HCT116 (cell line): ENCODE measurements around the gene FRY. TPM values are rescaled to one million over a fixed set of nuclear protein-coding genes. Genes with fewer than 3 reads are reported as not detected.

Experiments
- ATAC-seq: fragments of 200-7000 bp; cut with Tn5 transposase; 2 replicates; pipeline ENCODE4 v1.9.1; 2020; ENCODE audit warnings: mild to moderate bottlenecking, moderate library complexity
- BruUV-seq: library from RNA; stranded (reverse); fragments of 400-500 nt; replicated peaks from 2 replicates; lab custom pipeline; 2021; lab: Mats Ljungman, UMichigan
- CTCF ChIA-PET: fragments of 300-600 bp; sonication (Branson Sonifier 250); formaldehyde crosslinking; loops from one replicate; lab custom pipeline; 2021; ENCODE audit warnings: antibody characterized with exemption; lab: Charles Lee
- POLR2A ChIA-PET: fragments of 300-600, 350-600 bp; sonication (Branson Sonifier 250); formaldehyde crosslinking; loops from one replicate; lab custom pipeline; 2021; ENCODE audit warnings: antibody characterized with exemption; lab: Charles Lee
- RAD21 ChIA-PET, 2 experiments: fragments of 300-600 bp; sonication (Branson Sonifier 250); formaldehyde crosslinking; loops; one replicate each; lab custom pipeline; 2023; ENCODE audit warnings: low total read pairs in 2 of 2; ENCODE audit not compliant: uncharacterized antibody in 2 of 2, unreplicated experiment in 2 of 2, low non-redundant PET in 1 of 2; lab: Charles Lee
- DNase-seq: peaks from one replicate; pipeline ENCODE4 v3.0.0-alpha.2; 2010; ENCODE audit warnings: low read depth, low spot score
- H2AFZ ChIP-seq: fragments of 200-600 bp; shearing (Covaris generic), sonication (generic); 2 replicates; pipeline ENCODE4 v1.6.1; 2017; ENCODE audit warnings: low read depth, mixed run types, mixed read lengths, antibody characterized with exemption, low read length; ENCODE audit not compliant: poor library complexity, severe bottlenecking
- H3K27ac ChIP-seq: 2 replicates; pipeline ENCODE4 v1.5.1; 2012; ENCODE audit warnings: low read depth, low read length
- H3K27me3 ChIP-seq: fragments of 200-600 bp; sonication (generic); 2 replicates; pipeline ENCODE4 v1.6.1; 2016; ENCODE audit warnings: mixed run types, low read length, mixed read lengths; ENCODE audit not compliant: insufficient read depth
- H3K36me3 ChIP-seq, 2 experiments: fragments of 200-500 bp in 1 of 2; fragments of 200-600 bp in 1 of 2; sonication (Bioruptor generic) in 1 of 2; sonication (generic) in 1 of 2; 2 replicates each; pipeline versions ENCODE4 v1.5.1 to v1.6.1; 2014 to 2016; ENCODE audit warnings: low read length in 2 of 2, inconsistent platforms in 1 of 2, mixed read lengths in 1 of 2, mixed run types in 1 of 2; ENCODE audit not compliant: insufficient read depth in 2 of 2, control insufficient read depth in 1 of 2
- H3K4me1 ChIP-seq, 2 experiments: fragments of 200-600 bp in 1 of 2; sonication (generic) in 1 of 2; 2 replicates each; pipeline versions ENCODE4 v1.5.1 to v1.6.1; 2012 to 2017; ENCODE audit warnings: low read length in 2 of 2, inconsistent platforms in 1 of 2, mild to moderate bottlenecking in 1 of 2, mixed read lengths in 1 of 2, mixed run types in 1 of 2, moderate library complexity in 1 of 2; ENCODE audit not compliant: insufficient read depth in 2 of 2, control insufficient read depth in 1 of 2
- H3K4me2 ChIP-seq: fragments of 200-600 bp; sonication (generic); 2 replicates; pipeline ENCODE4 v1.6.1; 2017; ENCODE audit warnings: mixed run types, low read length, mixed read lengths
- H3K4me3 ChIP-seq, 2 experiments: fragments of 200-600 bp in 1 of 2; sonication (generic) in 1 of 2; replicated peaks in 1 of 2; 2 replicates each; pipeline ENCODE4 v1.5.1; 2011 to 2016; ENCODE audit warnings: low read length in 2 of 2, control low read depth in 1 of 2, low read depth in 1 of 2, mild to moderate bottlenecking in 1 of 2, mixed read lengths in 1 of 2, mixed run types in 1 of 2
- H3K79me2 ChIP-seq: fragments of 200-600 bp; sonication (generic); 2 replicates; pipeline ENCODE4 v1.6.1; 2017; ENCODE audit warnings: mild to moderate bottlenecking, mixed run types, low read length, moderate library complexity, mixed read lengths; ENCODE audit not compliant: insufficient read depth
- H3K9ac ChIP-seq: fragments of 200-600 bp; sonication (generic); 2 replicates; pipeline ENCODE4 v1.6.1; 2016; ENCODE audit warnings: low read length, mixed read lengths
- H3K9me2 ChIP-seq: fragments of 200-600 bp; sonication (generic), shearing (Covaris generic); 2 replicates; pipeline ENCODE4 v1.6.1; 2017; ENCODE audit warnings: mixed run types, mild to moderate bottlenecking, moderate library complexity; ENCODE audit not compliant: insufficient read depth
- H3K9me3 ChIP-seq, 2 experiments: fragments of 200-500 bp in 1 of 2; fragments of 200-600 bp in 1 of 2; sonication (Bioruptor generic) in 1 of 2; sonication (generic) in 1 of 2; 2 replicates each; pipeline ENCODE4 v1.6.1; 2014 to 2017; ENCODE audit warnings: low read length in 2 of 2, mixed read lengths in 2 of 2, inconsistent platforms in 1 of 2, low read depth in 1 of 2, mild to moderate bottlenecking in 1 of 2, mixed run types in 1 of 2, moderate library complexity in 1 of 2; ENCODE audit not compliant: control insufficient read depth in 1 of 2, insufficient read depth in 1 of 2
- H4K20me1 ChIP-seq: fragments of 200-600 bp; sonication (generic), shearing (Covaris generic); 2 replicates; pipeline ENCODE4 v1.6.1; 2017; ENCODE audit warnings: mixed run types, mild to moderate bottlenecking, moderate library complexity; ENCODE audit not compliant: insufficient read depth
- ATF3 ChIP-seq: IDR thresholded peaks from 2 replicates; pipeline ENCODE4 v1.6.1; 2012
- CBX3 ChIP-seq: IDR thresholded peaks from 2 replicates; pipeline ENCODE4 v1.6.1; 2012; ENCODE audit warnings: low read depth
- CTCF ChIP-seq, 3 experiments: fragments of 200-600 bp in 1 of 3; sonication (generic) in 1 of 3; IDR thresholded peaks in 2 of 3; conservative IDR thresholded peaks in 1 of 3; 2 replicates each; pipeline ENCODE4 v1.5.1; 2012 to 2017; ENCODE audit warnings: low read depth in 2 of 3, low read length in 2 of 3, antibody characterized with exemption in 1 of 3, borderline replicate concordance in 1 of 3, control low read depth in 1 of 3, mild to moderate bottlenecking in 1 of 3, mixed read lengths in 1 of 3, mixed run types in 1 of 3, moderate library complexity in 1 of 3; ENCODE audit not compliant: insufficient read depth in 1 of 3
- ELF1 ChIP-seq: IDR thresholded peaks from 2 replicates; pipeline ENCODE4 v1.6.1; 2012; ENCODE audit warnings: low read depth, borderline replicate concordance
- EZH2phosphoT487 ChIP-seq: fragments of 200-600 bp; IDR thresholded peaks from 2 replicates; pipeline ENCODE4 v1.6.1; 2018; ENCODE audit warnings: antibody characterized with exemption, borderline replicate concordance
- FOSL1 ChIP-seq: IDR thresholded peaks from 2 replicates; pipeline ENCODE4 v1.6.1; 2012; ENCODE audit warnings: low read depth
- MAX ChIP-seq: IDR thresholded peaks from 2 replicates; pipeline ENCODE4 v1.6.1; 2012
- RAD21 ChIP-seq: IDR thresholded peaks from 2 replicates; pipeline ENCODE4 v1.6.1; 2012; ENCODE audit warnings: low read depth, mild to moderate bottlenecking
- REST ChIP-seq: IDR thresholded peaks from 2 replicates; pipeline ENCODE4 v1.6.1; 2012; ENCODE audit warnings: low read depth
- SIN3A ChIP-seq: IDR thresholded peaks from 2 replicates; pipeline ENCODE4 v1.6.1; 2012; ENCODE audit warnings: low read depth
- SP1 ChIP-seq: IDR thresholded peaks from 2 replicates; pipeline ENCODE4 v1.6.1; 2012; ENCODE audit warnings: low read depth
- SRF ChIP-seq: IDR thresholded peaks from 2 replicates; pipeline ENCODE4 v1.6.1; 2012; ENCODE audit warnings: low read depth
- TCF7L2 ChIP-seq: IDR thresholded peaks from 2 replicates; pipeline ENCODE4 v1.7.0; 2011; ENCODE audit warnings: borderline replicate concordance, inconsistent platforms; ENCODE audit not compliant: insufficient read depth, insufficient read length; ENCODE audit errors: extremely low read depth
- YY1 ChIP-seq: IDR thresholded peaks from 2 replicates; pipeline ENCODE4 v1.6.1; 2011; ENCODE audit warnings: low read length, low read depth, moderate library complexity, mild to moderate bottlenecking; ENCODE audit not compliant: insufficient replicate concordance; ENCODE audit errors: extremely low read depth
- ZFX ChIP-seq: fragments of 450-650 bp; IDR thresholded peaks from 2 replicates; pipeline ENCODE4 v1.6.1; 2017
- ZNF274 ChIP-seq: fragments of 200-500 bp; sonication (Bioruptor generic); IDR thresholded peaks from 2 replicates; pipeline ENCODE4 v1.6.1; 2014; ENCODE audit warnings: mild to moderate bottlenecking, low read depth, low read length, inconsistent platforms
- intact Hi-C: fragments of 100-400 bp; cut with micrococcal nuclease; formaldehyde crosslinking; loops from 2 replicates; pipeline ENCODE4 v1.10.0; 2022
- total RNA-seq: library from RNA; stranded (reverse); gene quantifications from one replicate; pipeline ENCODE4 v1.2.1, GENCODE V29; 2021; ENCODE audit not compliant: unreplicated experiment

FRY gene
- total RNA-seq, 1 experiment from 2014 or later: 1.4 TPM

- ChIA-PET POLR2A (no interaction called here), CTCF (no interaction called here), RAD21 (no interaction called here)
- no peak for TF ChIP-seq YY1
- no peak for TF ChIP-seq RAD21
- no peak for TF ChIP-seq EZH2phosphoT487
- TF ChIP-seq SP1: no peak
- no peak for TF ChIP-seq FOSL1
- TF ChIP-seq SRF: no peak
- TF ChIP-seq TCF7L2: no peak
- no peak for TF ChIP-seq ZNF274
- no peak for TF ChIP-seq ELF1
- TF ChIP-seq SIN3A: no peak
- no peak for TF ChIP-seq CBX3
- no peak for TF ChIP-seq CTCF (IDR thresholded peaks at IDR 0.05 in 2 of 3, conservative IDR thresholded peaks at IDR 0.05 in 1 of 3; ENCODE audit: borderline replicate concordance in 1 of 3, insufficient read depth in 1 of 3, low read depth in 2 of 3, low read length in 2 of 3)
- no peak for TF ChIP-seq MAX
- no peak for TF ChIP-seq REST
- no peak for TF ChIP-seq ATF3
- no peak for TF ChIP-seq ZFX
- no peaks in the 10 kb centered on the region for H3K36me3 ChIP-seq
- no peak overlapping the region for H3K4me2 ChIP-seq
- no peak overlapping the region for H2AFZ ChIP-seq
- no peaks in the 10 kb centered on the region for H3K79me2 ChIP-seq
- H3K9me2 ChIP-seq: no peaks in the 10 kb centered on the region
- intact Hi-C loops: no loop called here
- H3K4me1 ChIP-seq: no peaks in the 10 kb centered on the region
- no peak overlapping the region for H3K9ac ChIP-seq
- H4K20me1 ChIP-seq: no peaks in the 10 kb centered on the region
- no peaks in the 10 kb centered on the region for H3K9me3 ChIP-seq
- DNase-seq: no peak
- H3K27ac ChIP-seq: no peak overlapping the region
- BruUV-seq: no TSS peak
- 0 out of 2 replicates have a peak, but pooled peaks have one; percentile 25 for ATAC-seq
- no peaks in the 10 kb centered on the region for H3K27me3 ChIP-seq
- H3K4me3 ChIP-seq: no peak overlapping the region
Observed at GRCh38 chr13:32206097-32206740, 174.6 kb downstream of the FRY start.
